GM06990 (cell line): ENCODE measurements around the gene METRN.
A peak's percentile ranks its signal among the peaks of the same experiment; 100 is the strongest.

Experiments
- DNase-seq: peaks from one replicate; pipeline ENCODE4 v3.0.0-alpha.2; 2011; ENCODE audit not compliant: insufficient read length; ENCODE audit errors: extremely low read depth
- H3K27me3 ChIP-seq: replicated peaks from 2 replicates; pipeline ENCODE4 v1.6.0; 2011; ENCODE audit warnings: low read length; ENCODE audit not compliant: control insufficient read depth, insufficient read depth
- H3K36me3 ChIP-seq: 2 replicates; pipeline ENCODE4 v1.5.1; 2011; ENCODE audit warnings: low read length; ENCODE audit not compliant: control insufficient read depth, insufficient read depth
- H3K4me3 ChIP-seq: replicated peaks from 2 replicates; pipeline ENCODE4 v1.5.1; 2011; ENCODE audit warnings: low read depth, mild to moderate bottlenecking, control low read depth, low read length
- TF ChIP-seq, protein P1 (sequence below): IDR thresholded peaks from 2 replicates; pipeline ENCODE4 v1.5.1; 2011; ENCODE audit warnings: low read length, control low read depth, mild to moderate bottlenecking, inconsistent platforms; ENCODE audit not compliant: insufficient read depth, poor library complexity, severe bottlenecking

Gene METRN

DNA sequence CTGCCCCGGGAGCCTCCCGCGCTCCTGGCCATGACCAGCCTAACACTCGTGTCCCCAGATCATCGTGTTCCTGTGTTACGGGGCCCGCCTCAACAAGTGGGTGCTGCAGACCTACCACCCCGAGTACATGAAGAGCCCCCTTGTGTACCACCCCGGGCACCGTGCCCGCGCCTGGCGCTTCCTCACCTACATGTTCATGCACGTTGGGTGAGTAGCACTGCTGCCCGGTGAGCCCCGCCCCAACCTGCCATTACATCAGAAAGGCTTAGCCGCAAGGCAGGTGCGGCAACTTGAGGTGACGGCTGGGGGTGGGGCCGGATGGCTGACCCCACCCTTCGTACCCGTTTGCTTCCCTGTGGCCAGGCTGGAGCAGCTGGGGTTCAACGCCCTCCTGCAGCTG, 38.0 kb upstream of the METRN start:
- TF ChIP-seq, protein P1, sequence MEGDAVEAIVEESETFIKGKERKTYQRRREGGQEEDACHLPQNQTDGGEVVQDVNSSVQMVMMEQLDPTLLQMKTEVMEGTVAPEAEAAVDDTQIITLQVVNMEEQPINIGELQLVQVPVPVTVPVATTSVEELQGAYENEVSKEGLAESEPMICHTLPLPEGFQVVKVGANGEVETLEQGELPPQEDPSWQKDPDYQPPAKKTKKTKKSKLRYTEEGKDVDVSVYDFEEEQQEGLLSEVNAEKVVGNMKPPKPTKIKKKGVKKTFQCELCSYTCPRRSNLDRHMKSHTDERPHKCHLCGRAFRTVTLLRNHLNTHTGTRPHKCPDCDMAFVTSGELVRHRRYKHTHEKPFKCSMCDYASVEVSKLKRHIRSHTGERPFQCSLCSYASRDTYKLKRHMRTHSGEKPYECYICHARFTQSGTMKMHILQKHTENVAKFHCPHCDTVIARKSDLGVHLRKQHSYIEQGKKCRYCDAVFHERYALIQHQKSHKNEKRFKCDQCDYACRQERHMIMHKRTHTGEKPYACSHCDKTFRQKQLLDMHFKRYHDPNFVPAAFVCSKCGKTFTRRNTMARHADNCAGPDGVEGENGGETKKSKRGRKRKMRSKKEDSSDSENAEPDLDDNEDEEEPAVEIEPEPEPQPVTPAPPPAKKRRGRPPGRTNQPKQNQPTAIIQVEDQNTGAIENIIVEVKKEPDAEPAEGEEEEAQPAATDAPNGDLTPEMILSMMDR = no peak
- H3K36me3 ChIP-seq = peaks cover 19% of the 10 kb centered on the region
- no peak for DNase-seq
- no peak overlapping the region for H3K4me3 ChIP-seq
- no peaks in the 10 kb centered on the region for H3K27me3 ChIP-seq

GRCh38 chr16:677316-678190, 37.4 kb upstream of the METRN start:
- DNase-seq = no peak
- no peaks in the 10 kb centered on the region for H3K27me3 ChIP-seq
- TF ChIP-seq, protein P1 = no peak
- no peak overlapping the region for H3K4me3 ChIP-seq
- H3K36me3 ChIP-seq = peaks cover 21% of the 10 kb centered on the region

DNA sequence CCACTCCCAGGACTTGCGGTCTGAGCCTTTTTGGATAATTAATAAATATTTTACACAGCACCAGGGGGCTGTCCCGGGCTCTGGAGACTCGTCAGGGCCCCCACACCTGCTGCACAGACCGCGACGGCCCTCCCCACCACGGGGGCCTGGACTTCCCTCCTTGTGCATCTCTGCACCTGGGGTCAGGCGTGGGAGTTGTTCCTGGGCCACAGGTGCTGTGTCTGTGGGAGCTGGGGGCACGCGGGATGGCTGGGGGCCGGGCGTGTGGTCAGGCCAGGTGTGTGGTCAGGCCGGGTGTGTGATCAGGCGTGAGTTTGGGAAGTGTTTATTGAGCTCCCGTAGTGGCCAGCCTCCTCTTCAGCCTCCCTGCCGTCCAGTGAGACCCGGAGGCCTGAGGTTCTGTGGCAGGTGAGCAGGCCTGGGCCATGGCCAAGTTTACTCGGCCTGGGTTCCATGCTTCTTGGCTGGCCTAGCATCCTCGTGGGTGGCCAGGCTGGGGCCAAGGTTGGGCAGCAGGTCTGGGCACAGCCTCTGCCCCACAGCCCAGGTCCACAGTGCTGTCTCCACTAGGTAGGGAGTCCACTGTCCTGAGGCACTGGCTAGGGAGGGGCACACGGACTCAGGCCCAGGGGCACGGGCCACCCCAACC, 36.6 kb upstream of the METRN start:
- H3K4me3 ChIP-seq = no peak overlapping the region
- TF ChIP-seq, protein P1 = no peak
- no peaks in the 10 kb centered on the region for H3K27me3 ChIP-seq
- DNase-seq = no peak
- peaks cover 20% of the 10 kb centered on the region for H3K36me3 ChIP-seq

GRCh38 chr16:678858-679813, 35.8 kb upstream of the METRN start:
- H3K36me3 ChIP-seq = peaks cover 18% of the 10 kb centered on the region
- peak; percentile 67 for DNase-seq
- TF ChIP-seq, protein P1 = no peak

DNA sequence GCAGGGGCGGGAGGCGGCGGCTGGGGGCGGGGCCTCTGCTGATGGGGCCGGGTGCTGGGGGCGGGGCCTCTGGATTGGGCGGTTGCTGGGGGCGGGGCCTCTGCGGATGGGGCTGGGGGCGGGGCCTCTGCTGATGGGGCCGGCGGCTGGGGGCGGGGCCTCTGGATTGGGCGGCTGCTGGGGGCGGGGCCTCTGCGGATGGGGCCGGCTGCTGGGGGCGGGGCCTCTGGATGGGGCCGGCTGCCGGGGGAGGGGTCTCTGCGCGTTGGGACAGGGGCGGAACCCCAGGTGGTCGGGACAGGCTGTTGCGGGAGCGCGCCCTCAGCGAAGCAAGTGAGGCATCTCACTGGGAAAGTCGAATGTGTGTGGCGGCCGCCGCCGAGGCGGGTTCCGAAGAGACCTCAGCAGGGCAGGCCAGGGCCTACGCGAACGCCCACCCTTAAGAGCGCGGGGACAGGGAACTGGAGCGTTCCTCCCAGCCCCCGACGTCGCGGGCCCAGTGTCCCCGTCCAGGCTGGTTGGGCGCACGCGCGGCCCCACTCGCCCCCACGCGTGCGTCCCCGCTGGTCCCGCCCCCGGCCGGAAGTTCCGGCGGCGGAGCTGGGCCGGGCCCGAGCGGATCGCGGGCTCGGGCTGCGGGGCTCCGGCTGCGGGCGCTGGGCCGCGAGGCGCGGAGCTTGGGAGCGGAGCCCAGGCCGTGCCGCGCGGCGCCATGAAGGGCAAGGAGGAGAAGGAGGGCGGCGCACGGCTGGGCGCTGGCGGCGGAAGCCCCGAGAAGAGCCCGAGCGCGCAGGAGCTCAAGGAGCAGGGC, 34.9 kb upstream of the METRN start, which contains the start of gene STUB1:
STUB1 (plus strand) TSS at position 597 of the 811 bp plus-strand sequence; CDS start at position 713, 116 bp downstream.
- peaks cover 17% of the 10 kb centered on the region for H3K36me3 ChIP-seq
- peak; percentile 90 for DNase-seq
- TF ChIP-seq, protein P1 = no peak
- H3K4me3 ChIP-seq = peak within 1 kb of the TSS; percentile 79
- no peaks in the 10 kb centered on the region for H3K27me3 ChIP-seq

More at GRCh38 chr16:678858-679813, 35.8 kb upstream of the METRN start:
- Histone ChIP-seq H3K4me3 (peak overlapping the region; percentile 68), H3K27me3 (no peaks in the 10 kb centered on the region)
